Posterior cingulate gyrus (tissue), 11 donors: ENCODE data around the gene TMOD2.
A peak's percentile ranks its signal among the peaks of the same experiment; 100 is the strongest.

Experiments
- DNase-seq, 10 donors: peaks; one replicate each; pipeline versions ENCODE4 v3.0.0 to v3.0.0-alpha.2; 2020 to 2021; ENCODE audit warnings: mixed read lengths in 3 of 10
- intact Hi-C: fragments of 100-400 bp; cut with DNase I; formaldehyde crosslinking; loops from one replicate; pipeline ENCODE4 v1.15.1; 2023

Gene TMOD2

DNA sequence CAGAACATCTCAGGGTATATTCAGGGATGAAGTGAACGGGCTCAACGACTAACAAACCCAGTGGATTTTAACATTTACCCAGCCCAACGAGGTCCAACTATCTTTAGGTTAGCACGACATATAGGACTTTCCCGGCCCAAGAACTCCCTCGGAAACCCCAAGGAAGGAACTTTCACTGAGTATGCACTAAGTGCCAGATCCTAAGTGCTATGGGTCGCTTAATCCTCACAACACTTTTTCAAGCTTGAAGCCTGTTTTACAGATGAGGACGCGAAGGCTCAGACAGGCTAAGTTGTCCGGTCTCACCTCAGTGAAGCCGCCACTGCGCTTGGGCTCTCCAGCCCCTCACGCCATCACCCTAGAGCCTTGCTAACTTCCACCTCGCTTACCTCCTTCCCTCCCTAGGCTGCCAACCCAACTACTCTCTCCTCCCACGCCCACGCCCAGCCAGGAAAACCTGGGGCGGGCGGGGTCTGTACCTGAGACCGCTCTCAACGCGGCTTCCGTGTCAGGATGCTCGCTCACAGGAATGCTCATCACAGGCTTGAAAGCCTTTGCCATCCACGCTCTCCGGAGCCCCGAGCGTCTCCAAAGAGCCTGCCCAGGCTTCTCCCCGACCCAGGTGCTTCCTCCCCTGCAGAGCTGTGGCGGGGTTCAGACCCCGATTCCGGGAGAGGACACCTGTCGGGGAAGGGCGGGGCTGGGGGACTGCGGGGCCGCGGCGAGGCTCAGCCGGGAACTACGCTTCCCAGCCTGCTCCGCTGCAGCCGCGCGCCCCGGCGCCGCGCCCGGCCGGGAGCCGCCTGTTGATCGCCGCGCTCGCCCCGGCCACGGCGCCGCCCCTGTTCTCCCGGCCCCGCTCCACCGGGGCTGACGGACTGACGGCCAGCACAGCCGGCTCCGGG is at the start of gene TMOD2:
TSS of gene TMOD2 (plus strand) at position 806 of the 905 bp plus-strand sequence. CDS start 14,845 bp downstream, outside the sequence.
- intact Hi-C loops, result loop anchor here (2.0 to 5.0 kb wide), 2 partner anchors 26 to 129 kb away; partner anchors contain the start of gene DMXL2

GRCh38 chr15:51702710-51703109 is 48.7 kb upstream of the TMOD2 start:
- intact Hi-C loops, result no loop called here
- DNase-seq, result no peak

More for the DNA sequence above, at the start of gene TMOD2:
- peak; percentile 38 to 95 (median 68) for DNase-seq

GRCh38 chr15:51706291-51706690 is 45.1 kb upstream of the TMOD2 start:
- intact Hi-C loops, result no loop called here
- DNase-seq, result no peak

DNA sequence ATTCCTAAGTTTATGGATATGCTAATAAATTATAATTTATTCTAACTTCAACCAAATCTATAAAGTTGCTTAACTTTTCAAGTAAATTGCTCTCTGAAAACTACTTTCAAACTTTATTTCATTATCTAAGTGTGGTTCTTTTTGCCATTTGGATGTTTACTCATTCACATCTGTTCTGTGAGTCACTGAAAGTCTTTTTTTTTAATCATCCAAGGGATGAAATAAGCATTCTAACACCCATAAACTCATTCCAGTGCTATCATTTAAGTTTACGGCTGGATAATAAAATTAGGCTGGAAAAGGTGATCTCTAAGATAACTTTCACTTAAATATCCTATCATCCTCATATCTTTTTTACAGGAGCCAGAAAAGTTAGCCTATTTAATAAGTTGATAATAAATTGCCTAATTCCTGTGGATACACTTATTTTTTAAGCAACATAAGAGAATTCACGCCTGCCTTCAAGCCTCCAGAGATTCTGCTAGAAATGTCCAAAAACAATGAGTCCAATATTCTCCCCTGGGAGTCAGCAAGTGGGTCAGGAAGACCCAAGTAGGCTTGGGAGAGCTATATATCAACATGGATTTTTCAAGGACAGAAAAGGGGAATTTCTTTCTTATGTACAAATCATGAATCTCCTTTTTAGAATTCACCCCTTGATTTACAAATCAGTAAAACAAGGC is 44.3 kb upstream of the TMOD2 start:
- intact Hi-C loops, result no loop called here
- no peak for DNase-seq

DNA sequence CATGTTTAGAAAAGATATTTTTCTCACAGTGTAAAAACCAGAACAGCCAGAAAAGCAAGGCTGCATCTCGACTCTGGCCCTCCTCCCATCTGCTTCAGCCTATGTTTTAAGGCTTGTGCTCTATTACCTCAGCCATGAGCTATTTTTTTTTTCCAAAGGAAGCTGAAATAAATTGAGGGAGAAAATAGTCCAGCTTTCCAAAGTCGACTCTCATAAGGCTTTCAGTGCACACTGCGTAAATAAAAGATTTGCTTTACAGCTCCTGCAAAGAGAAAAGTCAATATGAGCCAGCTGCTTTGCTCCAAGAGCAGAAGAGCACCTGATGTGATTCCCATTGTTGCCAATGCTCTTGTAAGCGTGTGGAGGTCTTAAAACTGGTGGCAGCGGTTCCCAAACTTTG is 43.4 kb upstream of the TMOD2 start:
- intact Hi-C loops, result no loop called here
- DNase-seq, result no peak

DNA sequence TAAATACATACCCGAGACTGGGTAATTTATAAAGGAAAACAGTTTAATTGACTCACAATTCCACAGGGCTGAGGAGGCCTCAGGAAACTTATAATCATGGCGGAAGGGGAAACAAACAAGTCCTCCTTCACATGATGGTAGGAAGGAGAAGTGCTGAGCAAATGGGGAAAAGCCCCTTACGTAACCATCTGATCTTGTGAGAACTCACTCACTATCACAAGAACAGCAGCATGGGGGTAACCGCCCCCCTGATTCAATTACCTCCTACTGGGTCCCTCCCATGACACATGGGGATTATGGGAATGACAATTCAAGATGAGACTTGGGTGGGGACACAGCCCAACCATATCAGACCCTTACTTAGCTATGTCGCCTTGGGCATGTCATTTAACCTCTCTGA is 42.4 kb upstream of the TMOD2 start:
- DNase-seq, result no peak
- intact Hi-C loops, result no loop called here

DNA sequence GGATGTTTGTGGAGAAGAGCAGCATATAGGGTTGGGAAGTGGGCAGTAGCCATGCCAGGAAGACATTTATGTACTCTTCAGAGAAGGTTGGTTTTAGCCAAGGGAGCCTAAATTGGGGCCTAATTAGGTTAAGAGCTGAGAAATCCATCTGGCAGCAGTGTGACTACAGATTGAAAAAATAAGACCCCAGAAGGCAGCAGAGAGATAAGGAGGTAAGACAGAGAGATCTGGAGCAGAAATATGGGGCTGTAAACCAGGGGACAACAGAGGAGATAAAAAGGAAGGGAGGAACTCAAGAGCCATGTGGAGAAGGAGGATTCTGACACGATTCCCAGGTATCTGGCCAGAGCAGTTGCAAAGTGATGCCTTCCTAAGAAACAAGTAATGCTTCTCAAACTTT is 37.2 kb upstream of the TMOD2 start:
- DNase-seq, result no peak
- intact Hi-C loops, result no loop called here

GRCh38 chr15:51714911-51715310 is 36.5 kb upstream of the TMOD2 start:
- intact Hi-C loops, result no loop called here
- DNase-seq, result no peak

DNA sequence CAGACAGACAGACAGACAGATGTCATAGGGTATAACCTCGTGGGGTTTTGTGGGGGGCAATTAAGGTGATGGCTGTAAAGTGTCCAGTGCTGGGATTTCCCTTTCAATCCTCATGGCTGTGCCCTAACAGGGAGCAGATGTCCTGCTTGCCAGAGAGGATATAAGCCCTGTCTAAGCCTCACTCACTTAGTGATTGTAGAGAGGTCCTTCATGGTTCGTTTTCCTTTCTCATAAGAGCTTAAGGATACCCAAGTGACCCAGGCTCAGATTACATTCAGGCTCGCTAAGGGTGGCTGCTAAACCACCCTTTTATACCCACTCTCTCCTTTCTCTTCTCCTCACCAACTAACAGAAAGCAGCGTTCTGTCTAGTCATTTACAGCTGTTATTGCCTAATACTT is 33.2 kb upstream of the TMOD2 start:
- intact Hi-C loops, result no loop called here
- DNase-seq, result no peak

GRCh38 chr15:51718746-51719145 is 32.7 kb upstream of the TMOD2 start:
- no peak for DNase-seq
- intact Hi-C loops, result no loop called here

DNA sequence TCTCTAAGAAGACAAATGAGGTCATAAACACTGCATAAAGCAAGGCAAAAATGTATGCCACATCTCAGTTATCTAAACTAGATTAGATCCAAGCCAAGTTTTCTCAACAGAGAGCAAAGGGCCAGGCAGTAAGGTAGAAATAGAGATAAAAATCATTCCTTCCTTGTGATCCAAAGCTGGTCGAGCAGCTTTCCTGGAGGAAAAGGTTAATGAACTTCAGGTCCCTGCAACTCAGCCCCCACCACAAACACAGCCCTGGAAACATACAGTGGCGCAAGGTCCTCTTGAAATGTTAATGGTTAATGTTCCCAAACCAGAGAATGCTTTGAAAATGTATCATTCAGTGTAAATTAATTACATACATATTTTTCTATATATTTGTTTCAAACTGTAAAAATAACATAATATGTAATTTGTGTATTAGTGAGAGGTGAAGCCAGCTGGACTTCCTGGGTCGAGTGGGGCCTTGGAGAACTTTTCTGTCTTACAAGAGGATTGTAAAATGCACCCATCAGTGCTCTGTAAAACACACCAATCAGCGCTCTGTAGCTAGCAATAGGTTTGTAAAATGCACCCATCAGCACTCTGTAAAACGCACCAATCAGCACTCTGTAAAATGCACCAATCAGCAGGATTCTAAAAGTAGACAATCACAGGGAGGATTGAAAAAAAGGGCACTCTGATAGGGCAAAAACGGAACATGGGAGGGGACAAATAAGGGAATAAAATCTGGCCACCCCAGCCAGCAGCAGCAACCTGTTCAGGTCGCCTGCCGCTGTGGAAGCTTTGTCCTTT is 31.0 kb upstream of the TMOD2 start:
- intact Hi-C loops, result no loop called here

DNA sequence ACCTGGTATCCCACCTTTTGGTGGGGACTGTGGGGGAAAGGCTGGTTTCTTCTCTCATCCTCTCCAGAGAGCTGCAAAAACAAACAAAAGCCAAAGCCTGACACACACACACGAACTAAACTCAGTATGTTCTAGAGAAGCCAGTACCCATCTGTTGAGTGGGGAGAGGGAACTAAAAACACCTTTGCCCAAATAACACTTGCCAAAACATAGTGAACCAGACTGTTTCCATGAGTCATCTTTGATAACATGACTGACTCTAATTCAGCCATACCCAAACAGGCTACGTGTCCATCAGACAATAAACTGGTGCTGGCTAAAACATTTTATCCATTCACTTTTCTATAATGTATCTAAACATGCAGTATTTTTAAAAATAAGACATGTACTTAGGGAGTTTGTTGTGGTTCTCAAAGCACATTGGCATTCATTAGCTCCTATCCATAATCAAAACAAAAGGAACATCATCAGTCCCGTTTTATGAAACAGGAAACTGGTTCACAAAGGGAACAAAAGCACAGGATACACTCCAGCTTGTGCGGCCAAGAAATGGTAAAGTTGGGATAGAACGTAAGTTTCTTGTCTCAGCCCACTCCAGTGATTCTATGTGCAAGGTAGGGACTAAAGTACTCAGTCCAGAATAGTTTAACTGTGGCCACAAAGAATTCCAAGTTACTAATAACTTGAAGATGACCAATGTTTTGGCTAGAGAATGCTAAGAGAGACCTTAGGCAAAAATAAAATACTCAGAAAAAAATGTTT is 30.0 kb upstream of the TMOD2 start:
- intact Hi-C loops, result no loop called here
- no peak for DNase-seq

More for the DNA sequence above, 31.0 kb upstream of the TMOD2 start:
- no peak for DNase-seq

DNA sequence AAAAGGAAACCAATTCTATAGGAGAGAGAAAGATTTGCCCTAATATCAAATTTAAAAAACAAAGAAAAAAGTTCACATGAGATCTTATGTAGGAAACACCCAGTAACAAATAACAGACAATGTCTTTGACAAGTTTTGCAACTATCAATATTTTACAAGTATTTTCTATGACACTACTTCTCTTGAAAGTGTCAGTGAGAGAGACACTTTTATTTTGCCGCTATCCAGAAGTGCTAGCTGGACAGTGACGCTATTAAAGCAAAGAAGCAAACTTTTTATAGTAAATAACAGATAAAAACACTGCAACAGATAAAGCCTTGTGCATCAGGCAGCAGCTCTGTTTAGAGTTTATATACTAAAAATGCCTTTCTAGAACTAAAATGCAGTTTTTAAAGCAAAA is 27.2 kb upstream of the TMOD2 start:
- intact Hi-C loops, result no loop called here
- no peak for DNase-seq

DNA sequence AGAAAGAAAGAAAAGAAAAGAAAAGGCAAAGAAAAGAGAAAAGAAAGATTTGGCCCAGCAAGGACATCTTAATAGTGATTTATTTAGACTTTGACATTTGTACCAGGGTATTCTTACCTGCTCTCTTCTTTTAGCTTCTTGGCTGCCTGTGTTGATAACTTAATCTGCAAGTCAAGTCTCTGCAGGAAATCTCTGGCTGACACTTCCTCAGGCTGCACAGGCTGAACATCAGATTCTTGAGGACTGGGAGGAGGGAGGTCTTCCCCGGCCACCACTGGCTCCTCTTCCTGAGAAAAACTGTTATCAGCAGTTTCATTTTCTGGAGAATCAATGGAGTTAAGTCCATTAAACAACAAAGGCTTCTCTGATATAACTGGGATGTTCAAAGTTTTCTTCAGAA is 26.7 kb upstream of the TMOD2 start:
- intact Hi-C loops, result no loop called here
- no peak for DNase-seq

- no peak for DNase-seq
- intact Hi-C loops, result no loop called here
Measured at GRCh38 chr15:51726302-51727073, 24.9 kb upstream of the TMOD2 start.

GRCh38 chr15:51727141-51727897 is 24.1 kb upstream of the TMOD2 start:
- no peak for DNase-seq

GRCh38 chr15:51731549-51732267 is 19.7 kb upstream of the TMOD2 start:
- no peak for DNase-seq
- intact Hi-C loops, result no loop called here

More at GRCh38 chr15:51727141-51727897, 24.1 kb upstream of the TMOD2 start:
- intact Hi-C loops, result no loop called here

GRCh38 chr15:51732646-51733045 is 18.8 kb upstream of the TMOD2 start:
- no peak for DNase-seq
- intact Hi-C loops, result no loop called here
